ENCODE data around the gene INVS.
A peak's percentile ranks its signal among the peaks of the same experiment; 100 is the strongest.

The INVS gene

DNA sequence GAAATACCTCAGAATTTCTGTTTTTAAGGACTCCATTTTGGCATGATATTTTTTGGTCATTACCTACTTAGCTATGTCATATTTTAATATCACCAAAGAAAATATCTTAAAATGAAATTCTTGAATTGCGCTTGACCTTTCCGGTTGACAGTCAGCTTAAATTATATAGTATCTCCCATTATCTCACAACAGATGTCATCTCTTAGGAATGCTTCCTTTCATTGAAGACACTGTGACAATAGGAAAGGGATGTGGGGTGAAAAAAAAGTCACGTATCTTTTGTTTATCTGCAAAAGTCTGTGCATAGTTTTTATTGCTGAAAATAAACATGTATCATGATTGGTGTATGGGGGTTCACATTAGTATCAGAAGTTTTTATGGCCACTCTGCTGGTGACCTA, 105.8 kb downstream of the INVS start:
- TF ChIP-seq, protein P1, sequence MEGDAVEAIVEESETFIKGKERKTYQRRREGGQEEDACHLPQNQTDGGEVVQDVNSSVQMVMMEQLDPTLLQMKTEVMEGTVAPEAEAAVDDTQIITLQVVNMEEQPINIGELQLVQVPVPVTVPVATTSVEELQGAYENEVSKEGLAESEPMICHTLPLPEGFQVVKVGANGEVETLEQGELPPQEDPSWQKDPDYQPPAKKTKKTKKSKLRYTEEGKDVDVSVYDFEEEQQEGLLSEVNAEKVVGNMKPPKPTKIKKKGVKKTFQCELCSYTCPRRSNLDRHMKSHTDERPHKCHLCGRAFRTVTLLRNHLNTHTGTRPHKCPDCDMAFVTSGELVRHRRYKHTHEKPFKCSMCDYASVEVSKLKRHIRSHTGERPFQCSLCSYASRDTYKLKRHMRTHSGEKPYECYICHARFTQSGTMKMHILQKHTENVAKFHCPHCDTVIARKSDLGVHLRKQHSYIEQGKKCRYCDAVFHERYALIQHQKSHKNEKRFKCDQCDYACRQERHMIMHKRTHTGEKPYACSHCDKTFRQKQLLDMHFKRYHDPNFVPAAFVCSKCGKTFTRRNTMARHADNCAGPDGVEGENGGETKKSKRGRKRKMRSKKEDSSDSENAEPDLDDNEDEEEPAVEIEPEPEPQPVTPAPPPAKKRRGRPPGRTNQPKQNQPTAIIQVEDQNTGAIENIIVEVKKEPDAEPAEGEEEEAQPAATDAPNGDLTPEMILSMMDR (conservative IDR thresholded peaks at IDR 0.05; ENCODE audit: low read depth, low read length) = no peak
- DNase-seq (ENCODE audit: low read depth) = no peak
- H3K4me3 ChIP-seq (ENCODE audit: low read length) = no peak overlapping the region

DNA sequence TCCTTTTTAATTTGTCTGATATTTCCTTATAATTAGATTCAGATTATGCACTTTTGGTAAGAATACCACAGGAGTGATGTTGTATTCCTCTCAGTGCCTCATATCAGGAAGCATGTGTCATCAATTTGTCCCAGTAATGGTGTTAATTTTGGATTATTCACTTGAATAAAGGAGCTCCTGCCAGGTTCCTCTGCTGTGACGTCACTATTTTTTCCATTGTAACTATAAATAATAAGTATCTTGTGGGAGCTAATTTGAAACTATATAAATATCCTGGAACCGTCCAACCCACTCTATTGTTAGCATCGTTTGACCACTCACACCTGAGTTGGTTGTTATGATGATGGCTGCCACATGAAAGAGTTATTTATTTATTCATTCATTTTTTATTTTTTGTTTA, 107.9 kb downstream of the INVS start:
- TF ChIP-seq, protein P1 (conservative IDR thresholded peaks at IDR 0.05; ENCODE audit: low read depth, low read length) = no peak
- H3K4me3 ChIP-seq (ENCODE audit: low read length) = no peak overlapping the region
- no peak for DNase-seq (ENCODE audit: low read depth)

DNA sequence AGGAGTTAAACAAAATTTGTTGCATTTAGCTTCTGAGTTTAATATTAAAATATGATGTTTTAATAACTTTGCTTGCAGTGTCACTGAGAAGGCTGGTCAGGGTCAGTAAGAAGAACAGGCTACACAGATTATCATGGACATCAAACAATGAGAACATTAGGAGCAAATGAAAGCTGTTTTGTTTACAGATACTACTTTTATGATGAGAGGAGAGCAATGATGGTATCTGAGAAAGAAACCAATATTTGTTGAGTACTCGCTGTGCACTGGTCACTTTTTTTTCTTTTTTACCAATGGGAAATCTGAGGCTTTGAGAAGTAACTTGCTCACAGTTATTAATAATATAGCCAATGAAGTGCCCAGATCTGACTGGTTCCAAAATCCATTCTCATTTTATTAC, 109.6 kb downstream of the INVS start:
- TF ChIP-seq, protein P1 (conservative IDR thresholded peaks at IDR 0.05; ENCODE audit: low read depth, low read length) = no peak

DNA sequence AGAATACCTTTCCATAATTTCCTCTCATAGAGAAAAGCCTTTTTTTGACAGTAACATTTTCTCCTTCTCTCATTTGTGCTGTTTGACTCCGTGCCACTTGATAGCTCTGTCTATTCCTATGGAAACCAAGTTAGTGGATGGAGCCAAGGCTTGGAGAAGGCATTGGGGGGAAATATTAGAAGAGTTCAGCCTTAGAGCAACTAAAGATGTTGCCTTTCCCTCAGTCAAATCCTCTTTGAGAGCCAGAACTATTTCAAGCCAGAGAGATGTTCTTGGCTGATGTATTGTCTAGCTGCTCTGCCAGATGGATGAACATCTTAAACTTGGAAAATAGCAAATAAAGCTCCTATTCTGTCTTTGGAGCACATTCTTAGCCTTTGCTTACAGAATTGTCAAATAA, 112.4 kb downstream of the INVS start:
- no peak for DNase-seq (ENCODE audit: low read depth)
- no peak overlapping the region for H3K4me3 ChIP-seq (ENCODE audit: low read length)
- TF ChIP-seq, protein P1 (conservative IDR thresholded peaks at IDR 0.05; ENCODE audit: low read depth, low read length) = no peak

More for the DNA sequence above, 109.6 kb downstream of the INVS start:
- DNase-seq (ENCODE audit: low read depth) = no peak
- no peak overlapping the region for H3K4me3 ChIP-seq (ENCODE audit: low read length)

DNA sequence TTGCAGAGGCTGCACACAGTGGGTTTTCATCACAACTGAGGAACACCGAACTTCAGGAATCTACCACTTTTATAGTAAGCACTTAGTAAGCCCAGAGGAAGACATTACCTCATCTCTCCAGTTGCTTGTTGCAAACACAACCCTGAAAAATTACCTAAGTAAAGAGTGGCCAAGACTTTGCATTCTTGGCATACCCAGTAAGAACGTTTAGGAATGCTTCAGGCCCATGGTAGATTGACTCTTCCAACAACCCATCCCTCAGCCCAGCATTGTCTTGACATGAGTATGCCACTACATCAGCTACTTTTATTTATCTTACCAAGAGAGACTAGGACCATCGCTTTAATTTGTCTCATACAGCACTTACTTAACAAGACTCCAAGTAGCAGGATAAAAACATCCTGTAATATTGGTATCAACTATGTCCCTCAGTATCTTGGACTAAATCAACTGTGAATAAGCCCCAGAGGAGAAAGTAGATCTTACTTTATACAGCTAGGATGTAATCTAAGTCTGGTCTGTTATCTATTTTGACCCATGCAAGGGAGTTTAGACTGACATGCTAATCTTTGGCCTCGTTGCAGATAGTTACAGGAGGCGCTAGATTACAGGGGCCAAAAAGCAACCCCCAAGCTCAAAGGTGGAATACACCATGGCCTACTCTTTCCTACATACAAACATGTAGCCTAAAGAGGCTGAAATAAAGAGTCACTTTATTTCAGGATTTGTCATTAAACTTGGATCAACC, 114.9 kb downstream of the INVS start:
- no peak for DNase-seq (ENCODE audit: low read depth)
- TF ChIP-seq, protein P1 (conservative IDR thresholded peaks at IDR 0.05; ENCODE audit: low read depth, low read length) = no peak
- no peak overlapping the region for H3K4me3 ChIP-seq (ENCODE audit: low read length)

DNA sequence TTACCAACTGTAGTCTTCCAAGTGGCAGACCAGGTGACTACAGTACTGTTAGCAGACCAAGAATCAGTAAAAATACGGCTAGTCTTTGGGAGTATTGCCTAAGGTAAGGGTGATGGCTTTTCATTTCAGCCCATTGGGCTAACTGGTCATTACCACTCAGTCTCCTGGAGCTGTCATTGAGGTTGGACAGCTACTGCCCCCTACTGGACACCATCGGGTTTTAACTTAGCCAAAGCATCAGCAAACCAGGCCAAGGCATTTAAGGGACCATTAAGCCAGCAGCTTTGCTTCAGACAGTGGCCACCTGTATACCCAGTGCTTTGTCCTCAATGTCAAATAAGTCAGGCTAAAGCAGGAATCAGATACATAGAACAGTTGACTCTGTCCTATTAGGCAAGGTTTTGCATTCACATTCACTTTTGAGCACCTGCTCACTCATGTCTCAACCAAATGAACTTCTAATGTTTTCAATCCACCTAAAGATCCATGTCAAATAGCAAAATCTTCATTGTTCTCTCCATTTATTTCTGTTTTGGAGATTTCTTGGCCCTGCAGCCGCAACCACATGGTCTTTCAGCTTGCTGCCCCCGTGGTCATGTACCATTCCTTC, 117.2 kb downstream of the INVS start:
- H3K4me3 ChIP-seq (ENCODE audit: low read length) = no peak overlapping the region
- no peak for DNase-seq (ENCODE audit: low read depth)
- TF ChIP-seq, protein P1 (conservative IDR thresholded peaks at IDR 0.05; ENCODE audit: low read depth, low read length) = peak; percentile 60

DNA sequence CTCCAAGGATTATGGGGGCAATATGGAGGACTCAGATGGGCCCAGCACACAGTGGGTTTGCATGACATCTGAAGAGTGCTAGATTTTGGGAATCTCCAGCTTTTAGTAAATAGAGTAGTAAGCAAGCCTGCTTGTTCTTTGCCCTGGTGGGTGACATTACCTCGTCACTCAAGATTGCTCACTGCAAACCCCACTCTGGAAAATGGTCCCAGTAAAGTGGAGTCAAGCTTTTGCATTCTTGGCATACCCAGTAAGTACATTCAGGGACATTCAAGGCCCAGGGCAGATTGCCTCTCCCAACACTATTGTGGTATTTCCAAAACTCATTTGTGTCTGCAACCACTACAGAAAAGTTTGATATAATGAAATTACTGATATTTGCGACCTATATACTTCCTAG, 118.5 kb downstream of the INVS start:
- TF ChIP-seq, protein P1 (conservative IDR thresholded peaks at IDR 0.05; ENCODE audit: low read depth, low read length) = no peak
- DNase-seq (ENCODE audit: low read depth) = no peak
- H3K4me3 ChIP-seq (ENCODE audit: low read length) = no peak overlapping the region

Data from retinal pigment epithelial cell (primary cell).